Astrocyte (in vitro differentiated cells and primary cell): ENCODE measurements around the gene GPC5. TPM values are rescaled to one million over a fixed set of nuclear protein-coding genes. Genes with fewer than 3 reads are reported as not detected.

Experiments used
- DNase-seq: peaks from one replicate; pipeline ENCODE4 v3.0.0-alpha.2; 2010; ENCODE audit warnings: low read depth
- FAIRE-seq: peaks from 2 replicates; lab custom pipeline; 2011; peaks lifted over from hg19 to GRCh38; lab: Jason Lieb, UNC
- H2AFZ ChIP-seq: 2 replicates; pipeline ENCODE4 v1.6.0; 2012; ENCODE audit warnings: low read depth, low read length, inconsistent platforms
- H3K27ac ChIP-seq: 2 replicates; pipeline ENCODE4 v1.5.1; 2011; ENCODE audit warnings: low read depth, low read length, inconsistent platforms
- H3K27me3 ChIP-seq: 2 replicates; pipeline ENCODE4 v1.6.0; 2011; ENCODE audit warnings: low read length, inconsistent platforms; ENCODE audit not compliant: insufficient read depth
- H3K36me3 ChIP-seq: 2 replicates; pipeline ENCODE4 v1.5.1; 2011; ENCODE audit warnings: low read length, inconsistent platforms; ENCODE audit not compliant: insufficient read depth
- H3K4me1 ChIP-seq: 2 replicates; pipeline ENCODE4 v1.5.1; 2011; ENCODE audit warnings: low read length, inconsistent platforms; ENCODE audit not compliant: insufficient read depth
- H3K4me2 ChIP-seq: 2 replicates; pipeline ENCODE4 v1.6.0; 2012; ENCODE audit warnings: low read length, inconsistent platforms
- H3K4me3 ChIP-seq: 2 replicates; pipeline ENCODE4 v1.5.1; 2011; ENCODE audit warnings: low read depth, mild to moderate bottlenecking, low read length, inconsistent platforms; ENCODE audit not compliant: insufficient read depth
- H3K79me2 ChIP-seq: 2 replicates; pipeline ENCODE4 v1.6.0; 2012; ENCODE audit warnings: mild to moderate bottlenecking, low read length, inconsistent platforms; ENCODE audit not compliant: insufficient read depth
- H3K9ac ChIP-seq: 2 replicates; pipeline ENCODE4 v1.6.0; 2012; ENCODE audit warnings: mild to moderate bottlenecking, low read length, inconsistent platforms
- H3K9me3 ChIP-seq: 2 replicates; pipeline ENCODE4 v1.5.1; 2012; ENCODE audit warnings: low read depth, mild to moderate bottlenecking, low read length, inconsistent platforms; ENCODE audit not compliant: insufficient read depth
- H4K20me1 ChIP-seq: 2 replicates; pipeline ENCODE4 v1.6.0; 2012; ENCODE audit warnings: low read length, inconsistent platforms; ENCODE audit not compliant: insufficient read depth
- H3K27ac Mint-ChIP-seq: one replicate; pipeline ENCODE4 v1.8.0; 2021; ENCODE audit warnings: mild to moderate bottlenecking, mixed read lengths; ENCODE audit not compliant: unreplicated experiment
- H3K27me3 Mint-ChIP-seq: one replicate; pipeline ENCODE4 v1.8.0; 2021; ENCODE audit warnings: low read depth, mixed read lengths; ENCODE audit not compliant: unreplicated experiment
- H3K36me3 Mint-ChIP-seq: one replicate; pipeline ENCODE4 v1.8.0; 2021; ENCODE audit warnings: low read depth, mixed read lengths; ENCODE audit not compliant: unreplicated experiment
- H3K4me1 Mint-ChIP-seq: one replicate; pipeline ENCODE4 v1.8.0; 2021; ENCODE audit warnings: low read depth, mixed read lengths; ENCODE audit not compliant: unreplicated experiment
- H3K4me3 Mint-ChIP-seq: one replicate; pipeline ENCODE4 v1.8.0; 2021; ENCODE audit warnings: mild to moderate bottlenecking, moderate library complexity, mixed read lengths; ENCODE audit not compliant: unreplicated experiment
- H3K9me3 Mint-ChIP-seq: one replicate; pipeline ENCODE4 v1.8.0; 2021; ENCODE audit warnings: mild to moderate bottlenecking, mixed read lengths; ENCODE audit not compliant: unreplicated experiment
- CTCF ChIP-seq: IDR thresholded peaks from 2 replicates; pipeline ENCODE4 v1.5.1; 2011; ENCODE audit warnings: low read depth, mild to moderate bottlenecking, inconsistent platforms, low read length, moderate library complexity; ENCODE audit not compliant: insufficient read depth
- EZH2 ChIP-seq: IDR thresholded peaks from 2 replicates; pipeline ENCODE4 v1.6.1; 2012; ENCODE audit warnings: mild to moderate bottlenecking, low read length, inconsistent platforms; ENCODE audit not compliant: insufficient read depth
- total RNA-seq: library from RNA; stranded (reverse); gene quantifications from 2 replicates; pipeline ENCODE4 v1.2.1, GENCODE V29; 2021

GPC5 gene
- total RNA-seq, 1 donor from 2014 or later, result 1.1 TPM

DNA sequence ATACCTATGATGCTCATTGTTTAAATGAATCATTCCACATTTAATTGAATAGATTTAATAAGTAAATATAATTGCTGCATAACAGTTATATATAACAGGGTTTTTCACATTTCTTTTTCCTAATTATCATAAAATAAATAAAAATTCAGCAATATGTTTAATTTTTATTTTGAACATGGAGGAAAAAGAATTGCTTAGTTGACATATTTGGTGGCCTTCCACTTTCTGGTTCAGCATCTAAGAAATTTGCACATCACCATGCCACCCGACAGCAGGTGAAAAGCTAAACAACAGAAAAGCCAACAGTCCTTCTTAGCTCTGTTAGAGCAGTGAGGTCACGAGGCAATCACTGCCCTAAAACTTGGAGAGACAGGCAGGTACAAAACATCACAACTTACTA lies 790.2 kb downstream of the GPC5 start:
- no peak overlapping the region for H3K4me2 ChIP-seq
- no peak for FAIRE-seq
- peaks cover 10% of the 10 kb centered on the region for H3K9me3 Mint-ChIP-seq
- no peaks in the 10 kb centered on the region for H3K4me1 ChIP-seq
- no peak overlapping the region for H3K9ac ChIP-seq
- no peak overlapping the region for H3K4me3 Mint-ChIP-seq
- no peaks in the 10 kb centered on the region for H4K20me1 ChIP-seq
- DNase-seq, result no peak
- H2AFZ ChIP-seq, result no peak overlapping the region
- H3K27ac Mint-ChIP-seq, result no peak overlapping the region
- H3K36me3 ChIP-seq, result no peaks in the 10 kb centered on the region
- TF ChIP-seq CTCF (no peak), EZH2 (no peak)
- H3K36me3 Mint-ChIP-seq, result no peaks in the 10 kb centered on the region
- no peaks in the 10 kb centered on the region for H3K4me1 Mint-ChIP-seq
- no peaks in the 10 kb centered on the region for H3K27me3 Mint-ChIP-seq
- no peaks in the 10 kb centered on the region for H3K27me3 ChIP-seq
- H3K79me2 ChIP-seq, result no peaks in the 10 kb centered on the region
- no peak overlapping the region for H3K4me3 ChIP-seq
- H3K9me3 ChIP-seq, result no peaks in the 10 kb centered on the region
- no peak overlapping the region for H3K27ac ChIP-seq

DNA sequence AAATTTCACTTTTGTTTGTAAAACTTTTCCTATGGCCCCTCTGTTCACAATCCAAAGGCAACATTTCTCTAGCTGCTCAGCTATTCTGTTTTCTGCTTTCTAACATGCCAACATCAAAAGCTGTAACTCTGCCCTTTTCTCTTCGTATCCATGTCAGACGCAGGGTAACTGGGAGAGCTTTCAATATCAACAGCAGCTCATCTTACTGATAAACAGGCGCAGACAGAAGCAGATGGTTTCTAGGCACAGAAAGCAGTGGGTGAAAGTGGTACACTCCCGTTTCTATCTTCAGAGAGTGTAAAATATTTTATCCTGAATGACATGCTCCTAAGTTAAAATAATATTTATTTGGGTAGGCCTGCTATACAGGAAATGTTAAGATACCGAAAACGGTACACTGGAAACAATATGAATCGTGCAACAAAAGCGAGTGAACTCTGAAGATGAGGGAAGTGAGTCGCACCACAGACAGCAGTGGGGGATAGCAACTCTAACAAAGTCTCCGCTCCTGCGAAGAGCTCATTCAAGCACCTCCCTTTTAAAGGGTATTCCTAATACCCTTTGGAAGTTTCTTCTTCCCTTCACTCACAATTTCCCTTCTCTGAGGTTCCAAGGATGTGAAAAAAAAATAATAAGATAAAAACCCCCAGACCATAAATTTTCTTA lies 798.3 kb downstream of the GPC5 start:
- H3K36me3 Mint-ChIP-seq, result no peaks in the 10 kb centered on the region
- no peak for TF ChIP-seq EZH2
- no peak for TF ChIP-seq CTCF
- H3K4me1 ChIP-seq, result no peaks in the 10 kb centered on the region
- no peak overlapping the region for H3K27ac ChIP-seq
- H3K4me3 Mint-ChIP-seq, result no peak overlapping the region
- DNase-seq (no peak), FAIRE-seq (no peak)
- H2AFZ ChIP-seq, result peak overlapping the region; percentile 57
- H3K27me3 ChIP-seq, result no peaks in the 10 kb centered on the region
- peak overlapping the region; percentile 41 for H3K9ac ChIP-seq
- no peaks in the 10 kb centered on the region for H3K36me3 ChIP-seq
- no peaks in the 10 kb centered on the region for H4K20me1 ChIP-seq
- peak overlapping the region; percentile 40 for H3K4me3 ChIP-seq
- no peaks in the 10 kb centered on the region for H3K9me3 Mint-ChIP-seq
- H3K79me2 ChIP-seq, result no peaks in the 10 kb centered on the region
- peaks cover 4% of the 10 kb centered on the region for H3K4me1 Mint-ChIP-seq
- no peaks in the 10 kb centered on the region for H3K27me3 Mint-ChIP-seq
- H3K27ac Mint-ChIP-seq, result no peak overlapping the region
- H3K4me2 ChIP-seq, result peak overlapping the region; percentile 67
- H3K9me3 ChIP-seq, result no peaks in the 10 kb centered on the region

GRCh38 chr13:92197669-92198068 lies 799.2 kb downstream of the GPC5 start:
- peaks cover 4% of the 10 kb centered on the region for H3K4me1 Mint-ChIP-seq
- Histone ChIP-seq H3K9me3 (no peaks in the 10 kb centered on the region), H3K4me1 (no peaks in the 10 kb centered on the region), H3K27me3 (no peaks in the 10 kb centered on the region), H3K36me3 (no peaks in the 10 kb centered on the region), H3K27ac (no peak overlapping the region), H3K79me2 (no peaks in the 10 kb centered on the region), H3K4me2 (no peak overlapping the region), H4K20me1 (no peaks in the 10 kb centered on the region), H3K4me3 (no peak overlapping the region), H2AFZ (no peak overlapping the region), H3K9ac (no peak overlapping the region)
- no peak for TF ChIP-seq CTCF
- TF ChIP-seq EZH2, result no peak
- no peaks in the 10 kb centered on the region for H3K27me3 Mint-ChIP-seq
- H3K27ac Mint-ChIP-seq, result no peak overlapping the region
- DNase-seq (peak; percentile 69), FAIRE-seq (no peak)
- no peak overlapping the region for H3K4me3 Mint-ChIP-seq
- H3K9me3 Mint-ChIP-seq, result no peaks in the 10 kb centered on the region
- no peaks in the 10 kb centered on the region for H3K36me3 Mint-ChIP-seq
